ENCODE measurements around the gene MEGF10.

GRCh38 chr5:127444171-127444570 is 153.6 kb downstream of the MEGF10 start:
- no peak for TF ChIP-seq EZH2 (IDR thresholded peaks at IDR 0.05; ENCODE audit: borderline replicate concordance, low read length)
- no peak for TF ChIP-seq CTCF (IDR thresholded peaks at IDR 0.05; ENCODE audit: low read length)
